Measurements from ENCODE around the gene AKR1A1.

DNA sequence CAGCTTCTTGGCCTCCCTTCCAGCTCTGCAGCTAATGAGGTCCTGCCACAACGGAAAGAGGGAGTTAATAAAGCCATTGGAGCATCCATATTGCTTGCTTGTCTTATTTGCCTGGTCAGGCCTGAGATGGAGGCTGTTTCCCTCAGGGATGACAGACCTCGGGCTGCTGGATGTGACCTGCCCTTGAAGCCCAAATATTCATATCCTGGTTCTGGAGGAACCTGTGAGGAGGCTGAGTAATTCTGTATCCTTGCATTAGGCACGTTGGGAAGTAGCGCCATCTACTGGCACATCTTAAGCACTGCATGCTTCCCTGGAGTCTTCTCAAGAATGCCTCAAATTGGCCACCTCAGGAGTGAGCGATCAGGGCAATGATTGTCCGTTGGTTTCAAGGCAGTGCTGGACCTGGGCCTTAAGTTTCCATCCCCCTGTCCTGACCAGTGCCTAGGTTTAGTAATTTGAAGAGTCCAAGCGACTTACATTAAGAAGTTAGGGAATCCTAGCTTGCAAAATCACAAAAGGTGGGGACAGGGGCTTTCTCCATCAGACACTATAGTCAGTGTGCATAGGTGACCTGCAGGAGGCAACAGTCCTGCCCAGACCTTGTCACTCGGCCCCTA, 19.4 kb downstream of the AKR1A1 start:
- TF ChIP-seq, protein P1, sequence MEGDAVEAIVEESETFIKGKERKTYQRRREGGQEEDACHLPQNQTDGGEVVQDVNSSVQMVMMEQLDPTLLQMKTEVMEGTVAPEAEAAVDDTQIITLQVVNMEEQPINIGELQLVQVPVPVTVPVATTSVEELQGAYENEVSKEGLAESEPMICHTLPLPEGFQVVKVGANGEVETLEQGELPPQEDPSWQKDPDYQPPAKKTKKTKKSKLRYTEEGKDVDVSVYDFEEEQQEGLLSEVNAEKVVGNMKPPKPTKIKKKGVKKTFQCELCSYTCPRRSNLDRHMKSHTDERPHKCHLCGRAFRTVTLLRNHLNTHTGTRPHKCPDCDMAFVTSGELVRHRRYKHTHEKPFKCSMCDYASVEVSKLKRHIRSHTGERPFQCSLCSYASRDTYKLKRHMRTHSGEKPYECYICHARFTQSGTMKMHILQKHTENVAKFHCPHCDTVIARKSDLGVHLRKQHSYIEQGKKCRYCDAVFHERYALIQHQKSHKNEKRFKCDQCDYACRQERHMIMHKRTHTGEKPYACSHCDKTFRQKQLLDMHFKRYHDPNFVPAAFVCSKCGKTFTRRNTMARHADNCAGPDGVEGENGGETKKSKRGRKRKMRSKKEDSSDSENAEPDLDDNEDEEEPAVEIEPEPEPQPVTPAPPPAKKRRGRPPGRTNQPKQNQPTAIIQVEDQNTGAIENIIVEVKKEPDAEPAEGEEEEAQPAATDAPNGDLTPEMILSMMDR (IDR thresholded peaks at IDR 0.05) = peak; percentile 89 to 99 (median 98)
- TF ChIP-seq POLR2A (IDR thresholded peaks at IDR 0.05) = no peak
